ENCODE measurements around the gene PRR9. TPM values are rescaled to one million over a fixed set of nuclear protein-coding genes. Genes with fewer than 3 reads are reported as not detected.

Gene PRR9
- total RNA-seq, 1 experiment from 2014 or later, result not detected

- ATAC-seq (no peak), DNase-seq (ENCODE audit: low spot score) (no peak)
- Mint-ChIP-seq H3K27ac (no peak overlapping the region), H3K9me3 (no peaks in the 10 kb centered on the region), H3K4me1 (peaks cover 10% of the 10 kb centered on the region), H3K27me3 (ENCODE audit: low read depth) (peaks cover 16% of the 10 kb centered on the region), H3K4me3 (no peak overlapping the region), H3K36me3 (no peaks in the 10 kb centered on the region)
- TF ChIP-seq, protein P1, sequence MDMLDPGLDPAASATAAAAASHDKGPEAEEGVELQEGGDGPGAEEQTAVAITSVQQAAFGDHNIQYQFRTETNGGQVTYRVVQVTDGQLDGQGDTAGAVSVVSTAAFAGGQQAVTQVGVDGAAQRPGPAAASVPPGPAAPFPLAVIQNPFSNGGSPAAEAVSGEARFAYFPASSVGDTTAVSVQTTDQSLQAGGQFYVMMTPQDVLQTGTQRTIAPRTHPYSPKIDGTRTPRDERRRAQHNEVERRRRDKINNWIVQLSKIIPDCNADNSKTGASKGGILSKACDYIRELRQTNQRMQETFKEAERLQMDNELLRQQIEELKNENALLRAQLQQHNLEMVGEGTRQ (CRISPR knock-in tag; IDR thresholded peaks at IDR 0.05), result no peak
- TF ChIP-seq AFF4 (CRISPR knock-in tag; IDR thresholded peaks at IDR 0.05; ENCODE audit: borderline replicate concordance), result no peak
- TF ChIP-seq ZNF671 (CRISPR knock-in tag; IDR thresholded peaks at IDR 0.05), result no peak
- no peak for TF ChIP-seq KAT7 (CRISPR knock-in tag; IDR thresholded peaks at IDR 0.05; ENCODE audit: borderline replicate concordance)
- TF ChIP-seq SMAD4 (CRISPR knock-in tag; IDR thresholded peaks at IDR 0.05), result no peak
- no peak for TF ChIP-seq ZNF232 (CRISPR knock-in tag; IDR thresholded peaks at IDR 0.05)
- no peak for TF ChIP-seq CBFB (CRISPR knock-in tag; IDR thresholded peaks at IDR 0.05; ENCODE audit: low read depth)
- no peak for TF ChIP-seq CDX4 (CRISPR knock-in tag; IDR thresholded peaks at IDR 0.05; ENCODE audit: borderline replicate concordance)
- no peak for TF ChIP-seq ESRRA (CRISPR knock-in tag; IDR thresholded peaks at IDR 0.05; ENCODE audit: borderline replicate concordance)
- no peak for TF ChIP-seq ZMAT4 (CRISPR knock-in tag; IDR thresholded peaks at IDR 0.05)
- TF ChIP-seq PRRX2 (CRISPR knock-in tag; IDR thresholded peaks at IDR 0.05), result no peak
- no peak for TF ChIP-seq ZNF416 (CRISPR knock-in tag; IDR thresholded peaks at IDR 0.05)
- TF ChIP-seq TEAD4 (CRISPR knock-in tag; IDR thresholded peaks at IDR 0.05), result no peak
- no peak for TF ChIP-seq ZNF281 (CRISPR knock-in tag; IDR thresholded peaks at IDR 0.05)
- no peak for TF ChIP-seq SMAD3 (CRISPR knock-in tag; IDR thresholded peaks at IDR 0.05; ENCODE audit: borderline replicate concordance)
- POLR2A ChIA-PET, result no interaction called here
- CTCF ChIA-PET, result interaction anchor here (1.8 kb wide), 2 partner anchors 21 to 343 kb away, joined by 5 to 8 read pairs; no protein-coding TSS in a partner anchor
Observed at GRCh38 chr1:153213519-153213918, 3.9 kb upstream of the PRR9 start.

- H3K27me3 Mint-ChIP-seq (ENCODE audit: low read depth), result peaks cover 5% of the 10 kb centered on the region; the same call in 1 of the 2 replicates
- H3K36me3 Mint-ChIP-seq, result no peaks in the 10 kb centered on the region
- no peak for DNase-seq (ENCODE audit: low spot score)
- CTCF ChIA-PET, result no interaction called here
- no peak overlapping the region for H3K27ac Mint-ChIP-seq
- no peak overlapping the region for H3K4me3 Mint-ChIP-seq
- H3K9me3 Mint-ChIP-seq, result no peaks in the 10 kb centered on the region
- no peak for ATAC-seq
- POLR2A ChIA-PET, result no interaction called here
- no peaks in the 10 kb centered on the region for H3K4me1 Mint-ChIP-seq
- TF ChIP-seq ESRRA (CRISPR knock-in tag; IDR thresholded peaks at IDR 0.05; ENCODE audit: borderline replicate concordance) (no peak), ZNF423 (CRISPR knock-in tag; IDR thresholded peaks at IDR 0.05) (no peak), E2F4 (CRISPR knock-in tag; IDR thresholded peaks at IDR 0.05; ENCODE audit: borderline replicate concordance, low read depth) (no peak), HMGA2 (CRISPR knock-in tag; IDR thresholded peaks at IDR 0.05) (no peak), NFYB (CRISPR knock-in tag; conservative IDR thresholded peaks at IDR 0.05; ENCODE audit: low read depth) (no peak)
- TF ChIP-seq, protein P2, sequence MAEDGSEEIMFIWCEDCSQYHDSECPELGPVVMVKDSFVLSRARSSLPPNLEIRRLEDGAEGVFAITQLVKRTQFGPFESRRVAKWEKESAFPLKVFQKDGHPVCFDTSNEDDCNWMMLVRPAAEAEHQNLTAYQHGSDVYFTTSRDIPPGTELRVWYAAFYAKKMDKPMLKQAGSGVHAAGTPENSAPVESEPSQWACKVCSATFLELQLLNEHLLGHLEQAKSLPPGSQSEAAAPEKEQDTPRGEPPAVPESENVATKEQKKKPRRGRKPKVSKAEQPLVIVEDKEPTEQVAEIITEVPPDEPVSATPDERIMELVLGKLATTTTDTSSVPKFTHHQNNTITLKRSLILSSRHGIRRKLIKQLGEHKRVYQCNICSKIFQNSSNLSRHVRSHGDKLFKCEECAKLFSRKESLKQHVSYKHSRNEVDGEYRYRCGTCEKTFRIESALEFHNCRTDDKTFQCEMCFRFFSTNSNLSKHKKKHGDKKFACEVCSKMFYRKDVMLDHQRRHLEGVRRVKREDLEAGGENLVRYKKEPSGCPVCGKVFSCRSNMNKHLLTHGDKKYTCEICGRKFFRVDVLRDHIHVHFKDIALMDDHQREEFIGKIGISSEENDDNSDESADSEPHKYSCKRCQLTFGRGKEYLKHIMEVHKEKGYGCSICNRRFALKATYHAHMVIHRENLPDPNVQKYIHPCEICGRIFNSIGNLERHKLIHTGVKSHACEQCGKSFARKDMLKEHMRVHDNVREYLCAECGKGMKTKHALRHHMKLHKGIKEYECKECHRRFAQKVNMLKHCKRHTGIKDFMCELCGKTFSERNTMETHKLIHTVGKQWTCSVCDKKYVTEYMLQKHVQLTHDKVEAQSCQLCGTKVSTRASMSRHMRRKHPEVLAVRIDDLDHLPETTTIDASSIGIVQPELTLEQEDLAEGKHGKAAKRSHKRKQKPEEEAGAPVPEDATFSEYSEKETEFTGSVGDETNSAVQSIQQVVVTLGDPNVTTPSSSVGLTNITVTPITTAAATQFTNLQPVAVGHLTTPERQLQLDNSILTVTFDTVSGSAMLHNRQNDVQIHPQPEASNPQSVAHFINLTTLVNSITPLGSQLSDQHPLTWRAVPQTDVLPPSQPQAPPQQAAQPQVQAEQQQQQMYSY (CRISPR knock-in tag; IDR thresholded peaks at IDR 0.05), result no peak
- TF ChIP-seq, protein P1 (CRISPR knock-in tag; IDR thresholded peaks at IDR 0.05), result no peak
Observed at GRCh38 chr1:153217744-153218416, 496 bp downstream of the PRR9 start.

All from WTC11 (cell line).